ENCODE data around the gene ADGRG6.
"Not testable (repeated sequence)": the region's sequence is repeated elsewhere in the genome, so short reads cannot be mapped to it uniquely, and the experiment has no call there.

ADGRG6 gene

DNA sequence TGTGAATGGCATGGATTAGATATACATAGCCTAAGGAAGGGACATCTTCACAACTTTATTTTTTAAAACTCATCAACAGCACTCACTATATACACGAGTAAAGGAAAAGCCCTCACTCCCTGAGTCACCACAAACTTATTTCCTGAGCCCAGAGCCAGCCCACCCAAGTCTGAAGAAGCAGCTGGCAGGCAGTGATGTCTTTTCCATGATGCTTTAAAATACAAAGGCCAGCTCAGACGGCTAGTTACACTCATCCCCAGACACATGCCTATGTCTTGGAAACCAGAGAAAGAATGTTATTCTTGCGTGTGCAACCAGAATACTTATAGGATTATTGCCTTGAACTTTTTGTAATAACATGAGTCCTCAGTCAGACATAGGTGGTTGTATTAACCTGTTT is 114.4 kb downstream of the ADGRG6 start:
- Mint-ChIP-seq H3K9me3 (no peaks in the 10 kb centered on the region), H3K27ac (no peak overlapping the region), H3K27me3 (peaks cover 5% of the 10 kb centered on the region), H3K4me1 (no peaks in the 10 kb centered on the region), H3K36me3 (no peaks in the 10 kb centered on the region), H3K4me3 (no peak overlapping the region)
- CTCF ChIA-PET = no interaction called here
- no peak for DNase-seq

DNA sequence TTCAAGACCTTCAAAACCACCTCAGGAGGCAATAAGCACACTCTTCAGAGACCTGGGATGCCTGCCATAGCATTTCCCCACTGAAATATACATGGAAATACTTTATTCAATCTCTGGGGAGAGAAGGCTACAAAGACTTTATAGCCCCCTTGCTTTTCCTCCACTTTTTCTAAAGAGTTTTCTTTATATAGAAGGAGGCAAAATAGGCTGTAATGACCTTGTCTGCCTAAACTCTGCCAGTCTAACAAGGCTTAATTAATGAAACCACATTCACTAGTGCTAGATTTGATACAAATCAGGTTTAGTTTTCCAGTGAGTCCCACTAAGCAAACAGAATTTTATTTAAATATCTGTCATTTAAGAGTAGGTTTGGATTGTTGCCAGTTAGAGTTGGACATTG is 114.9 kb downstream of the ADGRG6 start:
- Mint-ChIP-seq H3K36me3 (no peaks in the 10 kb centered on the region), H3K27ac (no peak overlapping the region), H3K4me3 (no peak overlapping the region), H3K27me3 (peaks cover 4% of the 10 kb centered on the region), H3K4me1 (no peaks in the 10 kb centered on the region), H3K9me3 (no peaks in the 10 kb centered on the region)
- no peak for DNase-seq
- CTCF ChIA-PET = no interaction called here

GRCh38 chr6:142417331-142417750 is 115.5 kb downstream of the ADGRG6 start:
- H3K27me3 Mint-ChIP-seq = peaks cover 4% of the 10 kb centered on the region
- CTCF ChIA-PET = no interaction called here

GRCh38 chr6:142419071-142419470 is 117.3 kb downstream of the ADGRG6 start:
- CTCF ChIA-PET = no interaction called here
- no peak overlapping the region for H3K27ac Mint-ChIP-seq

More at GRCh38 chr6:142417331-142417750, 115.5 kb downstream of the ADGRG6 start:
- no peak for DNase-seq
- Mint-ChIP-seq H3K27ac (no peak overlapping the region), H3K4me1 (no peaks in the 10 kb centered on the region), H3K9me3 (no peaks in the 10 kb centered on the region), H3K4me3 (no peak overlapping the region), H3K36me3 (no peaks in the 10 kb centered on the region)

DNA sequence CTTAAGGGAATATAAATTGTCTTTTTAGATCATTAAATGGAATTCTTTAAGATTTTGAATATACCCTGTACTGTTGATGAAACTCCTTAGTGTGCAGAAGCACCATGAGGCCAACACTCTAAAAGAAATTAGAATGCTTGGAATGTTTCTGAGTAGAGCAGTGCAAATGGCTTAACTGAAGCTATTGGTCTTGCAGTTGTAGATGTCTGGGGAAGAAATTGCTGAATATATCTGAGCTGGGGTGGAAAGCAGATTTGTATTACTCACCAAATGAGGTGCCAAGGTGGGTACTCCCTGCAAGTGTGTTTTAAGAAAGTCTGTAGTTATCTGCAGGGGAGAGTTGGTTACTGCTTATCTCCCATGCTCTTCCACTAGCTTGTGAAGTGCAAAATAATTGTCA is 119.0 kb downstream of the ADGRG6 start:
- CTCF ChIA-PET = interaction anchor here (1.1 kb wide), 1 partner anchor 21 kb away, joined by 4 read pairs; no protein-coding TSS in a partner anchor
- H3K27me3 Mint-ChIP-seq = peaks cover 4% of the 10 kb centered on the region
- DNase-seq = no peak

More at GRCh38 chr6:142419071-142419470, 117.3 kb downstream of the ADGRG6 start:
- no peaks in the 10 kb centered on the region for H3K9me3 Mint-ChIP-seq
- DNase-seq = no peak
- peaks cover 4% of the 10 kb centered on the region for H3K27me3 Mint-ChIP-seq
- H3K36me3 Mint-ChIP-seq = no peaks in the 10 kb centered on the region
- H3K4me3 Mint-ChIP-seq = no peak overlapping the region
- no peaks in the 10 kb centered on the region for H3K4me1 Mint-ChIP-seq

GRCh38 chr6:142421285-142422117 is 119.7 kb downstream of the ADGRG6 start:
- Mint-ChIP-seq H3K9me3 (peaks cover 2% of the 10 kb centered on the region), H3K4me1 (no peaks in the 10 kb centered on the region), H3K27me3 (peaks cover 4% of the 10 kb centered on the region), H3K4me3 (no peak overlapping the region), H3K27ac (no peak overlapping the region), H3K36me3 (no peaks in the 10 kb centered on the region)
- CTCF ChIA-PET = interaction anchor here (1.1 kb wide), 1 partner anchor 22 kb away, joined by 4 read pairs; no protein-coding TSS in a partner anchor
- no peak for DNase-seq

More for the DNA sequence above, 119.0 kb downstream of the ADGRG6 start:
- Mint-ChIP-seq H3K9me3 (peaks cover 2% of the 10 kb centered on the region), H3K36me3 (no peaks in the 10 kb centered on the region), H3K4me3 (no peak overlapping the region), H3K27ac (no peak overlapping the region), H3K4me1 (no peaks in the 10 kb centered on the region)

- H3K27me3 Mint-ChIP-seq, H3K36me3 Mint-ChIP-seq, H3K27ac Mint-ChIP-seq, CTCF ChIA-PET, H3K4me3 Mint-ChIP-seq, H3K4me1 Mint-ChIP-seq, DNase-seq: not testable (repeated sequence)
- peaks cover 12% of the 10 kb centered on the region for H3K9me3 Mint-ChIP-seq
Measured at GRCh38 chr6:142426444-142427132, 124.8 kb downstream of the ADGRG6 start.

DNA sequence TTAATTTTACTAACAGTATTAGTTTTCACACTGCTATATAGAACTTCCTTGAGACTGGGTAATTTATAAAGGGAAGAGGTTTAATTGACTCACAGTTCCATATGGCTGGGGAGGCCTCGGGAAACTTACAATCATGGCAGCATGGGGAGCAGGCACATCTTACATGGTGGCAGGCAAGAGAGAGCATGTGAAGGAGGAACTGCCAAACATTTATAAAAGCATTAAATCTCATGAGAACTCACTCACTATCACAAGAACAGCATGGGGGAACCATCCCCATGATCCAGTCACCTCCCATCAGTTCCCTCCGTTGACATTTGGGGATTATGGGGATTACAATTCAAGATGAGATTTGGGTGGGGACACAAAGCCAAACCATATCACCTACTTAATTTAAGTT is 126.7 kb downstream of the ADGRG6 start:
- H3K9me3 Mint-ChIP-seq = peaks cover 12% of the 10 kb centered on the region
- H3K27ac Mint-ChIP-seq, H3K36me3 Mint-ChIP-seq, H3K4me1 Mint-ChIP-seq, DNase-seq, H3K27me3 Mint-ChIP-seq, H3K4me3 Mint-ChIP-seq, CTCF ChIA-PET: not testable (repeated sequence)

GRCh38 chr6:142429195-142429594 is 127.4 kb downstream of the ADGRG6 start:
- Mint-ChIP-seq H3K27me3 (no peaks in the 10 kb centered on the region), H3K27ac (no peak overlapping the region), H3K4me1 (no peaks in the 10 kb centered on the region), H3K4me3 (no peak overlapping the region), H3K9me3 (peaks cover 12% of the 10 kb centered on the region), H3K36me3 (no peaks in the 10 kb centered on the region)
- CTCF ChIA-PET = no interaction called here
- DNase-seq = no peak

- no peak overlapping the region for H3K27ac Mint-ChIP-seq
- no peaks in the 10 kb centered on the region for H3K4me1 Mint-ChIP-seq
- H3K36me3 Mint-ChIP-seq = no peaks in the 10 kb centered on the region
- no peak for DNase-seq
- H3K4me3 Mint-ChIP-seq = no peak overlapping the region
- peaks cover 2% of the 10 kb centered on the region for H3K9me3 Mint-ChIP-seq
- no peaks in the 10 kb centered on the region for H3K27me3 Mint-ChIP-seq
- CTCF ChIA-PET = no interaction called here
Measured at GRCh38 chr6:142433419-142433818, 131.6 kb downstream of the ADGRG6 start.

DNA sequence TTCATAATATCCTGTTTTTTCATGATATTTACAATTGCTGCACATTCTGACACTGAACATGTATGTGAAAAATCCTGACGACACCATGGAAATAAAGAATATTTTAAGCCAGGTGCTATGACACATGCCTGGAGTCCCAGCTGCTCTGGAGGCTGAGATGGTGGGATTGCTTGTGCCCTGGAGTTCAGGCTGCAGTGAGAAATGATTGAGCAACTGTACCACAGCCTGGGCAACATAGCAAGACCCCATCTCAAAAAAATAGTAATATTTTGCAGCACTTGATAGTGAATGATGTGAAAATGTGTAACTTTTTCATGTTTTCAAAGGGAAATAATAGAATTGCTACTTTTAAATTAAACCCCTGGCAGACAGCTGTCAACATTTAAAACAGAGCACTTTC is 137.1 kb downstream of the ADGRG6 start:
- no peak for DNase-seq
- H3K27me3 Mint-ChIP-seq = no peaks in the 10 kb centered on the region
- no peak overlapping the region for H3K4me3 Mint-ChIP-seq
- CTCF ChIA-PET = no interaction called here
- no peaks in the 10 kb centered on the region for H3K36me3 Mint-ChIP-seq
- H3K27ac Mint-ChIP-seq = no peak overlapping the region
- no peaks in the 10 kb centered on the region for H3K4me1 Mint-ChIP-seq
- no peaks in the 10 kb centered on the region for H3K9me3 Mint-ChIP-seq

DNA sequence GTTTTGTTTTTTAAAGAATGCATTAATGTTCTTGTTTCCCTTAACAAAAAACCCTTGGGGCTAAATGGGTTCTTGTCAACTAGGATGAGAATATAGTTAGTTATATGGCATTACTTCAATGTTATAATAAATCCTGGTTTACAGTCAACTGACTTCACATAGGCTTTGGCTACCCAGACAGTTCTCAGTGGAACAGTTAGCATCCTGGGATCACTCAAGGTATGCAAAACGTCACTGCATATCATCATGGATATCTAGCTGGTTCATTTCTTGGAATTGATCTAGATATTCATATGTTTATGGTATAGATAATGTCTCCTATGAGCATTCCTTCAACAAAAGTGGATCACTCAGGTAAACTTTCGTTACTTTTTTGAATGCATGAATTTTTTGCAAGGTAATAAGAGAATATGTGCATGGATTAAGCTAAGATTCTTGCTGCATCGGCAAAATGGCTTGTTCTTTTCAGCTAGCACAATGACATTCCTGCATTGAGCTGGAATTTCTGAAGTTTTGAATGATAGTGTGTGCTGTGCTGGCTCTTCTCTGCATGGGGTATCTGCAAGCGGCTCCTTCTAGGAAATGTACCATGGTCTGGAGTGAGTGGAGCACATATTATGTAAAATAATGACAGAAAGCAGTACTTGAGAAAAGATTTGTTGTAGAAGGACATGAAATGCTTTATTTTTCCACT is 138.9 kb downstream of the ADGRG6 start:
- H3K27ac Mint-ChIP-seq = no peak overlapping the region
- no peaks in the 10 kb centered on the region for H3K9me3 Mint-ChIP-seq
- H3K36me3 Mint-ChIP-seq = no peaks in the 10 kb centered on the region
- H3K4me3 Mint-ChIP-seq = no peak overlapping the region
- H3K4me1 Mint-ChIP-seq = no peaks in the 10 kb centered on the region
- CTCF ChIA-PET = no interaction called here
- no peaks in the 10 kb centered on the region for H3K27me3 Mint-ChIP-seq
- DNase-seq = no peak

DNA sequence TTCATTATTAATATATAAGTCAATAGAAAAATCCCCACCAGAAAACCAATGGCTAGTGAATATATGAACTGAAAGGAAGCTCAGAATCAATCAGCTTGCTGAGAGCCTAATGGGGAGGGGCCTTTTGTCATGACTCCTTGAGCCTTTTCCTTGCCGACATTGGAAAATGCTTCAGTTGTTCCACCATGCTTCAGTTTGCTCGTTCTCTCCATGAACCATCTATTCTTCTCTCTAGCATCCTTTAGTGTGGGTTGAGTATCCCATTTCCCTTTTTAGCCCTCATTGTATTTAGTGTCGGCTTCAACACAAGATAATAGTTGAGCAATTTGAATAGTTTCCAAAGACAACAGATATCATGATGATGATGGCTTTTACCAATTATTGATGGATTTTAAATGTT is 139.9 kb downstream of the ADGRG6 start:
- Mint-ChIP-seq H3K4me1 (no peaks in the 10 kb centered on the region), H3K4me3 (no peak overlapping the region), H3K27ac (no peak overlapping the region), H3K27me3 (no peaks in the 10 kb centered on the region), H3K9me3 (no peaks in the 10 kb centered on the region), H3K36me3 (no peaks in the 10 kb centered on the region)
- CTCF ChIA-PET = no interaction called here
- DNase-seq = no peak

GRCh38 chr6:142443102-142443501 is 141.3 kb downstream of the ADGRG6 start:
- Mint-ChIP-seq H3K9me3 (no peaks in the 10 kb centered on the region), H3K27me3 (peaks cover 1% of the 10 kb centered on the region), H3K4me1 (no peaks in the 10 kb centered on the region), H3K36me3 (no peaks in the 10 kb centered on the region), H3K4me3 (no peak overlapping the region), H3K27ac (no peak overlapping the region)
- DNase-seq = no peak
- CTCF ChIA-PET = no interaction called here

All from activated naive CD4-positive, alpha-beta T cell treated with anti-CD3 and anti-CD28 coated beads, Interleukin-2, amount 10 ng/mL, durations not matched to agents 7 days and 5 days (primary cell).